GM12878 (cell line): ENCODE results near the gene AGPAT4. TPM values are rescaled to one million over a fixed set of nuclear protein-coding genes. Genes with fewer than 3 reads are reported as not detected.

Experiments used
- CBX3 ChIP-seq: fragments of 200-600 bp; sonication (generic); IDR thresholded peaks from 2 replicates; pipeline ENCODE4 v1.6.1; 2016; ENCODE audit warnings: low read depth, borderline replicate concordance
- KDM1A ChIP-seq: fragments of 200-600 bp; sonication (generic); IDR thresholded peaks from 2 replicates; pipeline ENCODE4 v1.6.1; 2016; ENCODE audit warnings: borderline replicate concordance
- REST ChIP-seq: IDR thresholded peaks from 2 replicates; pipeline ENCODE4 v1.6.1; 2012; ENCODE audit warnings: mild to moderate bottlenecking, low read depth, low read length
- SIX5 ChIP-seq: IDR thresholded peaks from 2 replicates; pipeline ENCODE4 v1.6.1; 2011; ENCODE audit warnings: mild to moderate bottlenecking, low read depth, low read length, moderate library complexity; ENCODE audit not compliant: severe bottlenecking
- SKIL ChIP-seq: fragments of 450-650 bp; IDR thresholded peaks from 2 replicates; pipeline ENCODE4 v1.6.1; 2017; ENCODE audit warnings: mild to moderate bottlenecking, low read depth, inconsistent platforms; ENCODE audit not compliant: poor library complexity, severe bottlenecking
- polyA plus RNA-seq, 11 experiments: library from polyadenylated mRNA; depleted of rRNA in 4 of 11; unstranded in 6 of 11; stranded (reverse) in 5 of 11; fragments of >200 nt; fragmentation: Nextera tagmentation in 4 of 11; fragmentation: Illumina TruSeq in 1 of 11; extraction: Ambion mirVana in 4 of 11; extraction: Trizol in 1 of 11; gene quantifications; 1 replicate in 1 of 11; 2 replicates in 10 of 11; pipeline versions ENCODE4 v1.2.1 to v1.2.3, GENCODE V29; 2011 to 2016; ENCODE audit warnings: inconsistent platforms in 2 of 11, missing spikeins in 2 of 11, low read depth in 1 of 11
- total RNA-seq, 4 experiments: library from RNA; depleted of rRNA in 3 of 4; stranded (reverse); fragments of >200 nt in 3 of 4; fragmentation: Illumina TruSeq in 1 of 4; extraction: Trizol in 1 of 4; gene quantifications; 2 replicates each; pipeline versions ENCODE4 v1.2.1 to v1.2.3, GENCODE V29; 2013 to 2021
- TF ChIP-seq, protein P1 (sequence below): fragments of 450-650 bp; IDR thresholded peaks from 2 replicates; pipeline ENCODE4 v1.6.1; 2017; ENCODE audit warnings: borderline replicate concordance

The AGPAT4 gene
- total and polyA plus RNA-seq, 10 of the 15 experiments (the other 5 are each of a cell fraction or from before 2014, with no cell fraction given) = 0.34 to 2.2 (median 1.3) TPM

DNA sequence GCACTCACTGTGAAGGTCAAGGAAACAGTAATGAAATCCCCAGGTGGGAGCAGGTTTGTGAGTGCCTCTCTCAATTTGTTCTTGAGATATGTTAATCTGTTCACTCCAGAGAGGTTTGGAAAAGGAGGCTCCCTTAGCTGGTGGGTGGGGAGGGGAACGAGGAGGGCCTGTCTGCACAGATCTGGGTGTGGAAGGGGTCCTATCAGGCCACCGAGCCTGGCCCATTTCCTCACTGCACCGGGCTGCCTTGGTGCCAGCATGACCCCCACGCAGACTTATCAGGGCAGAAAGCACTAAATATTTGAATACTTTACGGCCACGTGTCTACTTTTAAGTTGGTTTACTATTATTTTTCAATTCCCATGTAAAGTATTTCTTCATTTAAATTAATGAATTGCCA is 8.3 kb downstream of the AGPAT4 start (continued):
- TF ChIP-seq SKIL (no peak), KDM1A (no peak), CBX3 (no peak), REST (no peak), SIX5 (no peak)
- TF ChIP-seq, protein P1, sequence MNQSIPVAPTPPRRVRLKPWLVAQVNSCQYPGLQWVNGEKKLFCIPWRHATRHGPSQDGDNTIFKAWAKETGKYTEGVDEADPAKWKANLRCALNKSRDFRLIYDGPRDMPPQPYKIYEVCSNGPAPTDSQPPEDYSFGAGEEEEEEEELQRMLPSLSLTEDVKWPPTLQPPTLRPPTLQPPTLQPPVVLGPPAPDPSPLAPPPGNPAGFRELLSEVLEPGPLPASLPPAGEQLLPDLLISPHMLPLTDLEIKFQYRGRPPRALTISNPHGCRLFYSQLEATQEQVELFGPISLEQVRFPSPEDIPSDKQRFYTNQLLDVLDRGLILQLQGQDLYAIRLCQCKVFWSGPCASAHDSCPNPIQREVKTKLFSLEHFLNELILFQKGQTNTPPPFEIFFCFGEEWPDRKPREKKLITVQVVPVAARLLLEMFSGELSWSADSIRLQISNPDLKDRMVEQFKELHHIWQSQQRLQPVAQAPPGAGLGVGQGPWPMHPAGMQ = no peak
